ENCODE measurements around the gene SLC35E3.

The SLC35E3 gene

DNA sequence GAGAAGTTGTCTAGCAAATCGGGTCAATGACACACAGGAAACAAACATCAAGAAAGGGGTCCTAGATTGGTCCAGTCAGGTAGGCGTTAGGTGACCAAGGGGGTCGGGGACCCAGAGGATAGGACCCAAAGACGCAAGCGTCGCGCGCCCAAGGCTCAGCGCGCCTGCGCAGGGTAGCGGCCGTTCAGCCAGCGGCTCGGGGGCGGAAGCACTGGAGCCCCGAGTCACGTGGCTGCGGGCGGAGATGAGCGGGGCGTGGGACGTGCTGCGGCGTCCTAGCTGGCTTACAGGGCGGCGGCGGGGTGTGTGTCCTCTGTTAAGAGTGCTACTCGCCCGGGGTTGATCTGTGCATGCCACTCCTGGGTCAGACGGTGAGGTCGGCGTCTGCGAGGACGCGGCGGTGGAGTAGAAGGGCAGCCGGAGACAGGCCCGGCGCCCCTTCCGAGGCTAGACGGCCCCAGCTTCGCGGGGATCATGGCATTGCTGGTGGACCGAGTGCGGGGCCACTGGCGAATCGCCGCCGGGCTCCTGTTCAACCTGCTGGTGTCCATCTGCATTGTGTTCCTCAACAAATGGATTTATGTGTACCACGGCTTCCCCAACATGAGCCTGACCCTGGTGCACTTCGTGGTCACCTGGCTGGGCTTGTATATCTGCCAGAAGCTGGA is at the start of gene SLC35E3:
Gene SLC35E3 (plus strand): TSS at position 273 of the 668 bp plus-strand sequence. CDS start 202 bp downstream, at position 475.
- H3K27ac ChIP-seq: peak within 1 kb of the TSS; percentile 36 to 91 (median 82)
- peak within 1 kb of the TSS; percentile 55 to 94 (median 73) for H3K4me3 ChIP-seq

DNA sequence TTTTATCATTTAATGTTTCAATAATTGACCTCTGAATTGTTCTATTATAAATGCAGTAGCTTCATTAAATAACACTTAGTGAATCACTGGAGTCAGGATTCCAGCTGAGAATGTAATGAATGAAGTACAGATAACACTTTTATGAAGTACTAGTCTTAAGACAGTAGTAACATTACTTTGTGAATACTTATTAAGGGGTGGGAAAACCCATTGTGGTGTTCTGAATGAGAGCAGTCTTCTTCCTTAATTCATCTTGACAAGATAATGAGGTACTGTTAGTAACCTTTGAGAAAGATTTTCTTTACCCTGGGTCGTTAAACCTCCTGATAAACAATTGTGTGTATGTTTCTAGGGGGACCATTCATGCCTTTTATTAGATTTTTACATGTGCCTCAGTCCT is 46.5 kb upstream of the SLC35E3 start:
- Histone ChIP-seq H3K4me3 (no peak overlapping the region), H3K27ac (no peak overlapping the region)

DNA sequence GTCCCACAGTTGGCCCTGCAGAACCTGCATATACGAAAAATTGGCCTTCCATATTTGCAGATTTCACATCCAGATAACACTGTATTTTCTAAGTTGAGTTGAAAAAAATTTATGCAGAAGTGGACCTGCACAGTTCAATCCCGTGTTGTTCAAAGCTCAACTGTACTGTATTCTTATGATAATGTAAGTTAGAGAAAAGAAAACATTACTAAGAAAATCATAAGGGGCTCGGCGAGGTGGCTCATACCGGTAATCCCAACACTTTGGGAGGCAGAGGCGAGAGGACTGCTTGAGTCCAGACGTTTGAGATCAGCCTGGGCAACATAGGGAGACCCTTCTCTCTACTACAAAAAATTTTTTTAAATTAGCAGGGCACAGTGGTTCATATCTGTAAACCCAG is 18.2 kb upstream of the SLC35E3 start:
- Histone ChIP-seq H3K27ac (no peak overlapping the region), H3K4me3 (no peak overlapping the region)

DNA sequence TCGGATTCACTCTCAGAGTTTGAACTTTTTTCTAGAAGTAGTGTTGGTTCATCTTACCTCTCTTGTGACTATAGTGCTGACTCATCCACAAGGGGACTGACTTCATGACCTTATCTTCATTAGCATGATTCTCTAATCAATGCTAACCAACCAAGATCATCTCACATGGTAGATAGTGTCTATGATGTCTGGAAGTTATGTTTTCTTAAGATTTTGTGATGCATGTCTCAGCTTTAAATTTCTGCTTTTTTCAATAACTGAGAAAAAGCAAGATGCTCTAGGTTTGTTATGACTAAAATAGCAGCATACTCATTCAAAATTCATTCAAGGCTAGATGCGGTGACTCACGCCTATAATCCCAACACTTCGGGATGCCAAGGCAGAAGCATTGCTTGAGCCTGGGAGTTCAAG is 12.3 kb upstream of the SLC35E3 start:
- no peak overlapping the region for H3K4me3 ChIP-seq
- H3K27ac ChIP-seq: no peak overlapping the region

DNA sequence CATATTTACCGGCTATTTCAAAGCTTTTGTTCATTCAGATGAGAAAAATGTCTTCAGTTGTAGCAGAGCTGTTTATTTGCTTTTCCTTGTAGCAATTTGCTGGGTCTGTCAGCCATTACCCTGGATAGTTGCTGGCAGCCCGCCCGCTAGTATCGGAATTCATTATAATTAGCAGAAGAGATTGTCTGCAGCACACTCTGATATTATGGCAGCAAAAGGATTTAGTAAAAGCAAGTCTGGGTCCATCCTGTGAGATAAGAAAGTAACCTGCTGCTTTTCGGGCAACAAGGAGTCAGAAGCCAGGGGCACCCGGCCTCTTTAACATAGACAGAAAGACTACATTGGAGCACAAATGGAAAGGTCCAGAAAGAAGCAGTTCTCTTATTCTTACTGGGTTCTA is 6.1 kb upstream of the SLC35E3 start:
- H3K4me3 ChIP-seq: no peak overlapping the region
- H3K27ac ChIP-seq: no peak overlapping the region

DNA sequence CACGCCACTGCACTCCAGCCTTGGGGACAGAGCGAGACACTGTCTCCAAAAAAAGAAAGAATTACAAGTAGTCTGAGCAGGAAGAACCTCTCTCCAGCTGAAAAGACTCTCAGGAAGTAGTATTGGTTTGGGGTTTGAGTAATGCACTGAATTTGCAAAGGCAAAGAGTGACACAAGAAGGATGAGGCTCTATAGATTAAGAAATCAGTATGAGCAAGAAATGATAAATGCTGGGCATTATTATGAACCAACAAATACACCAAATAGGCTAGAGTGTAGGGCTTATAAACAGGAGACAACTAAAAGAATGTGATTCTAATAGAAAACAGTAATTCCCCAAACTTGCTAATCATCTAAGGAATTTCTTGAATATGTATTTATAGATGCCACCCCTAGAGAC is 2.6 kb upstream of the SLC35E3 start:
- Histone ChIP-seq H3K27ac (peak overlapping the region in 1 of 21 experiments; percentile 12), H3K4me3 (no peak overlapping the region)

DNA sequence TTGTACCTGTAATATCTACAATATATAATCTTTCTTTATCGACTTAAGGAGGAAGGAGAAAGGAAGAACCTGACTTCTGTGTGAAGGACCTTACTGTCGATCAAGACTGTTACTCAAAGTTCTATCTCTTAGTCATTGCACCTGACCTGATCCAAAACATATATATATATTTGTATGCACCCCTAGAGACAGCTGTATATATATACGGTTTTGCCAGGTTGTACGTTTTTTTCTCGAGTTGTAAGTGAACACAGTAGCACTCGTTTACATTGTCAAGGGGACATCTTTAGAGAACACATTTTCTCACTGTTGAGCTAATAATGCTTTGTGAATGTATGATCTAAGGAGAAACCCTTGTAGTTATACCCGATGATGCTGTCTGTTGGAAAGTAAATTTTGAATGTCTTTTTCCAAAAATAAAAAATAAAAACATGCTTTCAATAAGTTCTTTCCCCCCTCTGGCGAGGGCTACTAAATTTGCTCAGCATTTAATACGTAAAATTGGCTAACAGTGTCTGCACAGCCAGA is 536 bp upstream of the SLC35E3 start:
- peak overlapping the region; percentile 55 to 94 (median 73) for H3K4me3 ChIP-seq
- peak overlapping the region in 19 of 21 experiments; percentile 52 to 91 (median 83) for H3K27ac ChIP-seq

DNA sequence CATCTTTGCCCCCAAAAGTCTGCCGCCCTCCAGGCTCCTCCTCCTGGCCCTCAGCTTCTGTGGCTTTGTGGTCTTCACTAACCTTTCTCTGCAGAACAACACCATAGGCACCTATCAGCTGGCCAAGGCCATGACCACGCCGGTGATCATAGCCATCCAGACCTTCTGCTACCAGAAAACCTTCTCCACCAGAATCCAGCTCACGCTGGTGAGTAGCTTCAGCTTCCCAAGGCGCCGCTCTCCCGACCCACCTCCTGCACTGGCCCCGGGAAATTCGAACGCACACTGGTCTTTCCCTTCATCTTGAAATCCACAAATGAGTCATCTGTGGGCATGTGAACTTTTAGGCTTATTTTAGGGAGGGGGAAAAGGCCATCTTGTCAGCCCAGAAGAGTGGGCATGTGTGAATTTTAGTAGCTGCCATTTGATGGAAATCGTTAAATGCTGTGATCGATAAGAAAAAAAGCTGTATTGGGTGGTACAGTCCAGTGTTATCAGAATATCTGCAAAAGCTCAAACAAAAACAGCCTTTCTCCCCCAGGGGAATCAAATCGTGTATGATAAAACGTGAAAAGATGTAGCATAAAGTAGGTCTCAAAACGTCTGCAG is 700 bp downstream of the SLC35E3 start:
- Histone ChIP-seq H3K4me3 (peak overlapping the region; percentile 55 to 94 (median 73)), H3K27ac (peak overlapping the region in 20 of 21 experiments; percentile 52 to 91 (median 82))

DNA sequence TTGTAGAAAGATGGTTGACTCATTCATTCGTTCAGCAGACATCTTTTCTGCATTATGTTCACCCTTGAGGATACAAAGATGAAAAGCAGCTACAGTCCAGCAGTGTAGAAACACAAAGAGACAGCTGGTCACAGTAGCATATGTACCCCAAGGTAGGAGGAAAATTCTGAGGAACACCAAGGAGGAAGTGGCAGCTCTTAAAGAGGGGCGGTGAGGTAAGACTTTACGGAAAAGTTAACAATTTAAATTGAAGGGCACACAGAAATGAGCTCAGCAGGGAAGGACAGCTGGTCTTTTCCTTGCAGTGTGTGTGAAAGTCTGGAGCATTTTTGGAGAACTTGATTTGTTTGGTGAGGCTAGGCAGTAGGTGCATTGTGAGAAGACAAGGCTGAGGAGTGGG is 3.5 kb downstream of the SLC35E3 start:
- no peak overlapping the region for H3K27ac ChIP-seq

DNA sequence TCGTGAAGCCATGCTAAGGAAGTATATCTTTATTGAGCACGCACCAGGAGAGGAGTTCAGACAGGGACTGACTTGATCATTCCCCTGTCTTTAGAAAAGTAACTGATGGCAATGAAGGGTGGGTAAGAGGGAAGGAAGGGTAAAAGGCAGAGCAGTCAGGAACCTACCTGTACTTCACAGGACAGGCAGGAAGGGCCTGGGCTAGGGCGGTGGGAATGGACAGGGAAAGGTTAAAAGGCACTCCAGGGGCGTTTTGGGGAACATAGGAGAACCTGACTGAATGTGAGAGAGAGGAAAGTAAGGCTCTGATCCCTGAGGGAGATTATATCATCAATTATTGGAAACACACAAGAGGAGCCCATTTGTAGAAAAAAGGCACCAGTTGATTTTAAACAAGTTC is 3.9 kb downstream of the SLC35E3 start:
- no peak overlapping the region for H3K27ac ChIP-seq

More for the DNA sequence above, 3.5 kb downstream of the SLC35E3 start:
- H3K4me3 ChIP-seq: no peak overlapping the region

DNA sequence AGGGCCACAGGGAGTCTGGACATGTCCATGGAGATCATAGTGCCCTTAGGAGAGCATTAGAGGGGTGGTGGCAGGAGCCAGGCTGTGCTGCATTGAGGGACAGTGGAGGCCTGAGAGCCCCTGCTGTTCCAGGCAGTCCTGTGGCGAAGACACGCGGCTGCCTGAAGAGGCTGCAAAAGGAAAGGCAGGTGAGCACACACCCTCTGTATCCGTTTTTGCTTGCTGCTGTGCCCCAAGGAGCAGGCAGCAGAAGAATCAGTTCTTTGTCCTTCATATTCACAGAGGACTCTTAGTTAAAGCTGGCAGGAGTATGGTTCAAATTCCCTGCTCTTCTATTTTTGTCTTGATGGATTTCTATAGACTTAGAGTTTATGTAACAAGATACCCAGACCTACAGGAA is 4.5 kb downstream of the SLC35E3 start:
- H3K4me3 ChIP-seq: no peak overlapping the region
- H3K27ac ChIP-seq: no peak overlapping the region

More for the DNA sequence above, 3.9 kb downstream of the SLC35E3 start:
- no peak overlapping the region for H3K4me3 ChIP-seq

DNA sequence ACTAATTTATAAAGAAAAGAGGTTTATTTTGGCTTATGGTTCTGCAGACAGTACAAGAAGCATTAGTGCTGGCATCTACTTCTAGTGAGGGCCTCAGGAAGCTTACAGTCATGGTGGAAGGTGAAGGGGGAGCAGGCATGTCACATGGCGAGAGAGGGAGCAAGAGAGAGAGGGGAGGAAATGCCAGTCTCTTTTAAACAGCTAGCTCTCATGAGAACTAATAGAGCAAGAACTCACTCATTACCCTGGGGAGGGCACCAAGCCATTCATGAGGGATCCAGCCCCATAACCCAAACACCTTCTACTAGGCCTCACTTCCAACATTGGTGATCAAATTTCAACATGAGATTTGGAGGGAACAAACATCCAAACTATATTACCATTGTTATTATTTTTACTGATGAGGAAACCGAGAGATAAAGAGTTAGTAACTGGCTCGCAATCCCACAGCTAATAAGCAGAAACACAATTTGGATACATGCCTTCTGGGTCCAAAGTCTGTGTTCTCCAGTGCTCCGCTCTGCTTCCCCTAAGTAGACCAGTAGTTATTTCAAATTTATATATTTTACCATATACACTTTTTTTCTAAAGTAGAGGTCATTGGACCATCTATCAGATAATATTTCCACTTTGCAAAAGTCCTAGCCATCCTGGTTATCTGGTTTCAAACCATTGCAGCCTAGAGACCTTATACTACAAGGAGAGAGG is 9.7 kb downstream of the SLC35E3 start:
- Histone ChIP-seq H3K27ac (no peak overlapping the region), H3K4me3 (no peak overlapping the region)

DNA sequence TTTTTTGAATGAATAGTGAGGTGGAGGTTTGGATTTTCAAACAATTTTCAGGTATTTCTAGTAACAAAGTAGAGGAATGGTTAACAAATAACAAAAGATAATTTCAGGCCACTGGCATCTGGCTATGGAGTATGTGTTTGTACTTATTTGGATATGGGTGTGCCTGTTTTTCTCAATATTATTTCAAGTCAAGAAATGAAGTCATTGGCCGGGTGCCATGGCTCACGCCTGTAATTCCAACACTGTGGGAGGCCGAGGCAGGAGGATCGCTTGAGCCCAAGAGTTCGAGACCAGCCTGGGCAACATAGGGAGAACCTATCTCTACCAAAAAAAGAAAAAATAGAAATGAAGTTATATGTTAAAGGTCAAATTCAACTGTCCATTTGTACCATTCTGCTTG is 13.9 kb downstream of the SLC35E3 start:
- H3K27ac ChIP-seq: no peak overlapping the region
- H3K4me3 ChIP-seq: no peak overlapping the region

DNA sequence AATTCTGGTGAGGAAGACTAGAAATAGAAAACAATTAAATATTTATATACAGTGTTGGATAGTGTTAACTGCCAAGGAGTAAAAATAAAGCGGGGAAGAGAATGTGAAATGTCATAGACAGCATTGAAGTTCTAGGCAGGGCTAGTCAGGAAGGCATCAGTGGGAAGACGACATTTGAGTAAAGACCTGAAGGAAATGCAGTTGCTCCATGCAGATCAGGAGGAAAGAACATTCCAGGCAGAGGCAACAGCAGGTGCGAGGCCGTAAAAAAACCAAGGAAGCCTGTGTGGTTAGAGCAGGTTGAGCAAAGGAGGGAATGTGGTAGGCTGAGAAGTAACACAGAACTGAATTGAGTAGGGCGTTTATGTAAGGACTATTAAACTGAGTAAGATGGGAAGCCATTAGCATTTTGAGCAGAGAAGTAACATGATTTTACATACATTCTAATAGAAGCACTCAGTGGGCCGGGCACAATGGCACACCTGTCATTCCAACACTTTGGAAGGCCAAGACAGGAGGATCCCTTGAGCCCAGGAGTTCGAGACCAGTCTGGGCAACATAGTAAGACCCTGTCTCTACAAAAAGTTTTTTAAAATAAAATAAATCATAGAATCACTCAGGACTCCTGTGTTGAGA is 14.9 kb downstream of the SLC35E3 start:
- H3K27ac ChIP-seq: no peak overlapping the region
- H3K4me3 ChIP-seq: no peak overlapping the region

DNA sequence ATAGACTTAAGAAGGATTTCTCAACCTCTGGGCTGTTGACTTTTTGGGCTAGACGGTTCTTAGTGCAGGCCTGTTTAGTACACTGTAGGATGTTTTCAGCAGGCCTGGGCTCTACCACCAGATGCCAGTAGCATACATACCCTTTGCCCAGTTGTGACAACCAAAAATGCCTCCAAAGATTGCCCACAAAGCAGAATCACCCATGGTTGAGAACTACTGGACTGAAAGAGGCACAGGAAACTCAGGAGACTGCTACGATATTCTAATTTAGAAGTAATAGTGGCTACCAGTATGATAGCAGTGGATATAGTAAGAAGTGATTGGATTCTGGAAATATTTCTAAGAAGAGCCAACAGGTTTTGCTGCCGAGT is 15.5 kb downstream of the SLC35E3 start:
- H3K27ac ChIP-seq: no peak overlapping the region
- H3K4me3 ChIP-seq: no peak overlapping the region

DNA sequence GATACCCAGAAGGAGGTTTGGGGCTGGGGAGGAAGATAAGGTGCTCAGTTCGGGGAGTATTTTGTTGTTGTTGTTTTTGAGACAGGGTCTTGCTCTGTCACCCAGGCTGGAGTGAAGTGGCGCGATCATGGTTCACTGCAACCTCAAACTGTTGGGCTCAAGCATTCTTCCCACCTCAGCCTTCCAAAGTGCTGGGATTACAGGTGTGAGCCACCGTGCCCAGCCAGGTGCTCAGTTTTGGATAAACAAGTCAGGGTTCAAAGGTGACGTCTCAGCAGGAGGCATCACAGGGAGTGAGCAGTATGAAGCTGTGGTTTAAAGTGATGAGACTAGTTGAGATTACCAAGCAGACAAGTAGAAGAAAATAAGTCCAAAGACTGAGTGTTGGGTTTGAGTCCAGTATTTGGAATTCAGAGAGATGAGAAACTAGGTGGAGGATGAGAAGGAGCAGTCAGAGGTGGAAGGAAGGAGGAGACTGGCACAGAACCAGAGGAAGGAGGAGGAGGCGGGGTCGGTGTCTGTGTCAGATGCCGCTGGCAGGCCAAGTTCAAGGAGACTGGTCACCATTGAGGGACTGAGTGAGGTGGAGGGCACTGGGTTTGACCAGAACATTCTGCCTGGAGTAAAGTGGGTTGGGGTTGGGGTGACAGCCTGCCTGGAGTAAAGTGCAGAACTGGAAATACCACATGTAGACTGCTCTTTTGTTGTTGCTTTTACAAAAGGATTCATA is 16.1 kb downstream of the SLC35E3 start:
- no peak overlapping the region for H3K27ac ChIP-seq
- no peak overlapping the region for H3K4me3 ChIP-seq

DNA sequence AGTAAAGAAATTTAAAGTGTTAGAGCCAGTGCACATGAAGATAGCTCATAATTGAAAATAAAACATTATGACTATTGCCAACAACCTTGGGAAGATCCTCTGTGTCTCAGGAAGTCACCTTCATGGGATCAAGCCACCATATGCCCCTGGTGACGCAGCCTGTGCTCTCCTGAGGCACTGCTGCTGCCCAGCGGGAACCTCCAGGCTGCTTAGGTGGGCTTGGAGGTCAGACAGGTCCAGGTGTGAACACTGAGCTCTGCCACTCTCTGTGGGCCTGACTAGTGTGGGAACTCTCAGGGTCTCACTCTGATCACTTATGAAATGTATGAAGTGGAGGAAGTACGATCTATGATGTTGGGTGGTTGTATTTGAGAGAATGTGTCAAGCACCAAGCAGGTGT is 16.7 kb downstream of the SLC35E3 start:
- peak overlapping the region in 1 of 21 experiments; percentile 17 for H3K27ac ChIP-seq
- no peak overlapping the region for H3K4me3 ChIP-seq

DNA sequence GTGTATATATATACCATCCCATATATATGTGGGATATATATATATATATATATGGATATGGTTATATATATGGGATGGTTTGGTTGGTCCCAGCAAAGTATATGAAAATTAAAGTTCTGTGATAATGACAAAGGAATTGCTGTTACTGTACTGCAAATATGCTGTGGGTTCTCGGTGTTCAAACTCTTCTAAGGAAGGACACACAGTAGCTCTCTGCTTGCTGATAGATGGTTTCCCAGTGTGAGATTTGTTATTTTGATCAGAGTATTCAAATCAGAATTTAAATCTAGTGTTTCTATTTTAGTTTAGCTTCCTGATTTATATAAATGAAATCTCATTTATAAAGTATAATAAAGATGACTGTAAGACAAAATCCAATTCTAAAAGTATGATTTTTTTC is 19.7 kb downstream of the SLC35E3 start:
- Histone ChIP-seq H3K4me3 (no peak overlapping the region), H3K27ac (no peak overlapping the region)

DNA sequence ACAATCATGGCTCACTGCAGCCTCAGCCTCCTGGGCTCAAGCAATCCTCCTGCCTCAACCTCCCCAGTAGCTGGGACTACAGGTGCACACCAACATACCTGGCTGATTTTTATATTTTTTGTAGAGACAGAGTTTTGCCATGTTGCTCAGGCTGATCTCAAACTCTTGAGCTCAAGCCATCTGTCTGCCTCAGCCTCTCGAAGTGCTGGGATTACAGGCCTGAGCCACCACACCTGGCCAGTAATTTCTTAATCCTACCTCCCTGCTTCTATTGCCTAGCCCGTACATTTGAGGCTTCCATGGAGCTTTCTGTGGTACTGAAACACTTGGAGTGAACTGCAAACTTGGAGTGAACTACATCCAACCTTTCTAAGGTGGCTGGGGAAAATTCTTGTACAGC is 20.7 kb downstream of the SLC35E3 start:
- no peak overlapping the region for H3K27ac ChIP-seq
- H3K4me3 ChIP-seq: no peak overlapping the region

DNA sequence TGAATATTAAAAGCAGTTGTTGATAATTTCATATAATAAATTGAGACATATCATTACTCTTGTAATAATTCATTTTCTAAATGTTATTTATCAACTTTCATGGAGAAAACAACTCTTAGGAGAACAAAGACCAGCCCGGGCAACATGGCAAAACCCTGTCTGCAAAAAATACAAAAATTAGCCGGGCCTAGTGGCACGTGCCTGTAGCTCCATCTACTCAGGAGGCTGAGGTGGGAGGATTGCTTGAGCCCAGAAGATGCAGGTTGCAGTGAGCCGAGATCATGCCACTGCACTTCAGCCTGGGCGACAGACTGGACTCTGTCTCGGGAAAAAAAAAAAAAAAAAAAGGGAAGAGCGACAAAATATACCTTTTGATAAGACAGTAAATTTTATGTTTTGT is 21.2 kb downstream of the SLC35E3 start:
- Histone ChIP-seq H3K4me3 (no peak overlapping the region), H3K27ac (no peak overlapping the region)
